GM18517 (cell line): ENCODE measurements around the gene PRR33.

Experiments
- ATAC-seq: cut with Tn5 transposase; IDR thresholded peaks from one replicate; pipeline ENCODE4 v1.9.1; 2021; ENCODE audit warnings: mild to moderate bottlenecking, moderate library complexity; ENCODE audit not compliant: unreplicated experiment

The PRR33 gene

GRCh38 chr11:1928470-1928890 lies 36.8 kb upstream of the PRR33 start:
- ATAC-seq: no peak

- ATAC-seq: no peak
Observed at GRCh38 chr11:1927848-1928469, 36.3 kb upstream of the PRR33 start.

GRCh38 chr11:1927026-1927847 lies 35.5 kb upstream of the PRR33 start:
- ATAC-seq: no peak

- ATAC-seq: no peak
Observed at GRCh38 chr11:1926156-1927025, 34.7 kb upstream of the PRR33 start.

GRCh38 chr11:1925373-1926155 lies 33.9 kb upstream of the PRR33 start:
- ATAC-seq: no peak

GRCh38 chr11:1924646-1925372 lies 33.1 kb upstream of the PRR33 start:
- ATAC-seq: no peak

- ATAC-seq: no peak
Observed at GRCh38 chr11:1924181-1924580, 32.5 kb upstream of the PRR33 start.

- no peak for ATAC-seq
Observed at GRCh38 chr11:1923201-1923956, 31.7 kb upstream of the PRR33 start.

GRCh38 chr11:1922481-1923081 lies 30.9 kb upstream of the PRR33 start:
- no peak for ATAC-seq

- ATAC-seq: no peak
Observed at GRCh38 chr11:1921574-1922141, 30.0 kb upstream of the PRR33 start.

GRCh38 chr11:1920909-1921573 lies 29.3 kb upstream of the PRR33 start:
- no peak for ATAC-seq

GRCh38 chr11:1920128-1920908 lies 28.6 kb upstream of the PRR33 start:
- ATAC-seq: no peak

GRCh38 chr11:1919391-1920127 lies 27.9 kb upstream of the PRR33 start, which contains the start of gene TNNT3:
Gene TNNT3, plus strand, starts transcription at chr11:1919703. Its CDS starts 3,172 bp downstream, at chr11:1922875.
- ATAC-seq: no peak

- ATAC-seq: no peak
Observed at GRCh38 chr11:1918436-1919315, 27.0 kb upstream of the PRR33 start.
